NB4 (cell line): Measurements from ENCODE around the gene ZNF444.

Experiments used
- CTCF ChIP-seq: IDR thresholded peaks from one replicate; pipeline ENCODE4 v1.5.1; 2012; ENCODE audit warnings: low read depth, low read length
- MAX ChIP-seq: IDR thresholded peaks from 2 replicates; pipeline ENCODE4 v1.6.1; 2011; ENCODE audit warnings: low read depth, low read length
- POLR2A ChIP-seq: IDR thresholded peaks from 2 replicates; pipeline ENCODE4 v1.6.1; 2011; ENCODE audit warnings: mild to moderate bottlenecking; ENCODE audit not compliant: insufficient read length; ENCODE audit errors: extremely low read depth

- TF ChIP-seq CTCF (no peak), POLR2A (no peak), MAX (no peak)
Measured at GRCh38 chr19:56101746-56102535, 39.1 kb upstream of the ZNF444 start.
